ENCODE data around the gene RIPPLY3. TPM values are rescaled to one million over a fixed set of nuclear protein-coding genes. Genes with fewer than 3 reads are reported as not detected.
"Not testable (repeated sequence)": the region's sequence is repeated elsewhere in the genome, so short reads cannot be mapped to it uniquely, and the experiment has no call there.

Gene RIPPLY3
- total RNA-seq, 1 donor from 2014 or later: not detected

DNA sequence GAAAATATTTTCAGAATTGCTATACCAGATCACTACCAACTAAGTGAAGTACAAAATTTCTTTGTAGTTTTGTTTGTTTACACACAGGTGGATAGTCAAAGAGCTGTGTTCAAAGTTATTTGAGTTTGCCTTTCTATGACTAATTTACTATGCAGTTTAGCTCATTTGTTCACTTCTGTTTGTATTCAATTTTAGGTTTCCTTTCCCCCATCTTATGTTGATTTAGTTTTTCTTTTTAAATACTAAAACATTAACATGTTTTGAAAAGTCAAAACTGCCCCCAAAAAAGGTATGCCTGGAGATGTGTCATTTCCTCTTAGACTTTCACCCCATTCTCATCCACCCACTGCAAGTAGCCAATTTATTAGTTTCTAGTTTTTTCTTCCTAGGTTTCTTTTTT, 18.7 kb upstream of the RIPPLY3 start:
- no peak overlapping the region for H3K4me3 Mint-ChIP-seq (ENCODE audit: unreplicated experiment)
- no peak overlapping the region for H3K27ac Mint-ChIP-seq (ENCODE audit: unreplicated experiment)
- H3K27me3 Mint-ChIP-seq (ENCODE audit: low read depth, unreplicated experiment): no peaks in the 10 kb centered on the region
- Histone ChIP-seq H4K20me1 (ENCODE audit: insufficient read depth, low read length) (no peaks in the 10 kb centered on the region), H3K4me1 (ENCODE audit: insufficient read depth, low read length) (no peaks in the 10 kb centered on the region), H3K4me3 (ENCODE audit: insufficient read depth, low read depth, low read length) (no peak overlapping the region), H3K36me3 (ENCODE audit: insufficient read depth, low read length) (no peaks in the 10 kb centered on the region), H3K27me3 (ENCODE audit: insufficient read depth, low read length) (no peaks in the 10 kb centered on the region), H3K79me2 (ENCODE audit: insufficient read depth, low read length) (no peaks in the 10 kb centered on the region), H3K27ac (ENCODE audit: low read depth, low read length) (no peak overlapping the region), H3K9me3 (ENCODE audit: insufficient read depth, low read depth, low read length) (no peaks in the 10 kb centered on the region), H3K9ac (ENCODE audit: low read length) (no peak overlapping the region), H2AFZ (ENCODE audit: low read depth, low read length) (no peak overlapping the region), H3K4me2 (ENCODE audit: low read length) (no peak overlapping the region)
- H3K4me1 Mint-ChIP-seq (ENCODE audit: low read depth, unreplicated experiment): peaks cover 5% of the 10 kb centered on the region
- no peak for DNase-seq (ENCODE audit: low read depth)
- FAIRE-seq: no peak
- TF ChIP-seq EZH2 (IDR thresholded peaks at IDR 0.05; ENCODE audit: insufficient read depth, low read length) (no peak), CTCF (IDR thresholded peaks at IDR 0.05; ENCODE audit: insufficient read depth, low read depth, low read length) (no peak)
- no peaks in the 10 kb centered on the region for H3K9me3 Mint-ChIP-seq (ENCODE audit: unreplicated experiment)
- H3K36me3 Mint-ChIP-seq (ENCODE audit: low read depth, unreplicated experiment): peaks cover 5% of the 10 kb centered on the region

DNA sequence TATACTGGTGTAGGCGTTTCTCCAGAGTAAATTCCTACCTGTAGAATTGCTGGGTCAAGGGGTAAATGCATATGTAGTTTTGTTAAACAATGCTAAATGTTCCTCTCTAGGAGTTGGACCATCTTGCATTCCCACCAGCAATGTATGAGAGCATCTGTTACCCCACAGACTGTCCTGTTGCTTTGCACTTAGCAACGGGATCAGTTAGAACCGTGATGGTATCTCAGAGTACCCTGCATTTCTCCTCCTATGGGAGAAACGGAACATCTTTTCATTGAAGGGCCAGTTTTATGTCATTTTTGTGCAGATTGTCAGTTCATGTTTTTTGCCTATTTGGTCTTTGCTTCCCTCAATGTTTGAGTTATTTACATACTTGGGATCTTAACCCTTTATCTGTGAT, 18.0 kb upstream of the RIPPLY3 start:
- H3K27me3 ChIP-seq (ENCODE audit: insufficient read depth, low read length): no peaks in the 10 kb centered on the region
- Mint-ChIP-seq H3K27me3 (ENCODE audit: low read depth, unreplicated experiment) (no peaks in the 10 kb centered on the region), H3K36me3 (ENCODE audit: low read depth, unreplicated experiment) (peaks cover 5% of the 10 kb centered on the region), H3K27ac (ENCODE audit: unreplicated experiment) (no peak overlapping the region), H3K4me3 (ENCODE audit: unreplicated experiment) (peak overlapping the region; percentile 50), H3K4me1 (ENCODE audit: low read depth, unreplicated experiment) (peaks cover 5% of the 10 kb centered on the region), H3K9me3 (ENCODE audit: unreplicated experiment) (no peaks in the 10 kb centered on the region)
- H3K9ac ChIP-seq (ENCODE audit: low read length): no peak overlapping the region
- H3K36me3 ChIP-seq (ENCODE audit: insufficient read depth, low read length): no peaks in the 10 kb centered on the region
- DNase-seq (ENCODE audit: low read depth) (no peak), FAIRE-seq (no peak)
- H3K4me1 ChIP-seq (ENCODE audit: insufficient read depth, low read length): no peaks in the 10 kb centered on the region
- no peak overlapping the region for H3K4me2 ChIP-seq (ENCODE audit: low read length)
- no peaks in the 10 kb centered on the region for H3K79me2 ChIP-seq (ENCODE audit: insufficient read depth, low read length)
- no peak overlapping the region for H2AFZ ChIP-seq (ENCODE audit: low read depth, low read length)
- no peak for TF ChIP-seq CTCF (IDR thresholded peaks at IDR 0.05; ENCODE audit: insufficient read depth, low read depth, low read length)
- TF ChIP-seq EZH2 (IDR thresholded peaks at IDR 0.05; ENCODE audit: insufficient read depth, low read length): no peak
- no peaks in the 10 kb centered on the region for H3K9me3 ChIP-seq (ENCODE audit: insufficient read depth, low read depth, low read length)
- H3K27ac ChIP-seq (ENCODE audit: low read depth, low read length): no peak overlapping the region
- H3K4me3 ChIP-seq (ENCODE audit: insufficient read depth, low read depth, low read length): no peak overlapping the region
- no peaks in the 10 kb centered on the region for H4K20me1 ChIP-seq (ENCODE audit: insufficient read depth, low read length)

DNA sequence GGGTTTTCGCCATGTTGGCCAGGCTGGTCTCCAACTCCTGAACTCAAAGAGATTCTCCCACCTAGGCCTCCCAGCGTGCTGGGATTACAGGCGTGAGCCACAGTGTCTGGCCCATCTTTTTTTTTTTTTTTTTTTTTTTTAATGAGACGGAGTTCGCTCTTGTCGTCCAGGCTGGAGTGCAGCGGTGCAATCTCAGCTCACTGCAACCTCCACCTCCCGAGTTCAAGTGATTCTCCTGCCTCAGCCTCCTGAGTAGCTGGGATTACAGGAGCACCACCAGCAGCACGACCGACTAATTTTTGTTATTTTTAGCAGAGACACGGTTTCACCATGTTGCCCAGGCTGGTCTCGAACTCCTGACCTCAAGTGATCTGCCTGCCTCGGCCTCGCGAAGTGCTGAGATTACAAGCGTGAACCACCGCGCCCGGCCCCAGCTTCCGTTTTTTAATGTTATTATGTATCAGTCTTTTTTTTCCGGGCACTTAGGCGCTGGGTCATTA, 17.3 kb upstream of the RIPPLY3 start:
- not testable (repeated sequence) for DNase-seq (ENCODE audit: low read depth); H3K79me2 ChIP-seq (ENCODE audit: insufficient read depth, low read length); H3K36me3 ChIP-seq (ENCODE audit: insufficient read depth, low read length); H3K4me1 ChIP-seq (ENCODE audit: insufficient read depth, low read length); H3K36me3 Mint-ChIP-seq (ENCODE audit: low read depth, unreplicated experiment); H3K27me3 Mint-ChIP-seq (ENCODE audit: low read depth, unreplicated experiment); H3K9me3 Mint-ChIP-seq (ENCODE audit: unreplicated experiment); H3K27me3 ChIP-seq (ENCODE audit: insufficient read depth, low read length); H3K9me3 ChIP-seq (ENCODE audit: insufficient read depth, low read depth, low read length); FAIRE-seq; H4K20me1 ChIP-seq (ENCODE audit: insufficient read depth, low read length); H3K27ac Mint-ChIP-seq (ENCODE audit: unreplicated experiment); H3K4me1 Mint-ChIP-seq (ENCODE audit: low read depth, unreplicated experiment)
- Histone ChIP-seq H3K4me2 (ENCODE audit: low read length) (peak overlapping the region; percentile 88), H3K9ac (ENCODE audit: low read length) (peak overlapping the region; percentile 79), H3K27ac (ENCODE audit: low read depth, low read length) (peak overlapping the region; percentile 78), H2AFZ (ENCODE audit: low read depth, low read length) (peak overlapping the region; percentile 96), H3K4me3 (ENCODE audit: insufficient read depth, low read depth, low read length) (peak overlapping the region; percentile 64)
- peak overlapping the region; percentile 78 for H3K4me3 Mint-ChIP-seq (ENCODE audit: unreplicated experiment)
